HepG2 (cell line): ENCODE data around the gene ING2. TPM values are rescaled to one million over a fixed set of nuclear protein-coding genes. Genes with fewer than 3 reads are reported as not detected.

ENCODE experiments used
- ARNTL ChIP-seq: sonication (generic); formaldehyde crosslinking; IDR thresholded peaks from 2 replicates; pipeline ENCODE4 v1.4.0; 2020; ENCODE audit warnings: mild to moderate bottlenecking, missing genetic modification reagents
- ATF7-NPFF ChIP-seq: sonication (generic); formaldehyde crosslinking; IDR thresholded peaks from 2 replicates; pipeline ENCODE4 v1.8.1; 2023; ENCODE audit warnings: mild to moderate bottlenecking, low read depth, missing genetic modification reagents, moderate library complexity
- BORCS8-MEF2B ChIP-seq: sonication (generic); formaldehyde crosslinking; IDR thresholded peaks from 2 replicates; pipeline ENCODE4 v1.8.0; 2022; ENCODE audit warnings: mild to moderate bottlenecking, missing genetic modification reagents
- DNMT3B ChIP-seq: conservative IDR thresholded peaks from 2 replicates; pipeline ENCODE4 v1.6.1; 2016; ENCODE audit warnings: missing biosample characterization, control low read depth
- HOXA5 ChIP-seq: sonication (generic); formaldehyde crosslinking; IDR thresholded peaks from 2 replicates; pipeline ENCODE4 v1.4.0; 2020; ENCODE audit warnings: missing genetic modification reagents
- JARID2 ChIP-seq: sonication (generic); formaldehyde crosslinking; IDR thresholded peaks from 2 replicates; pipeline ENCODE4 v1.8.1; 2023; ENCODE audit warnings: missing genetic modification reagents, inconsistent platforms; ENCODE audit not compliant: insufficient replicate concordance
- JUND ChIP-seq: sonication (generic); formaldehyde crosslinking; IDR thresholded peaks from 2 replicates; pipeline ENCODE4 v1.8.0; 2022; ENCODE audit warnings: mild to moderate bottlenecking, missing genetic modification reagents
- MAX ChIP-seq: IDR thresholded peaks from 2 replicates; pipeline ENCODE4 v1.6.1; 2012; ENCODE audit warnings: inconsistent platforms
- MNT ChIP-seq: fragments of 450-650 bp; IDR thresholded peaks from 2 replicates; pipeline ENCODE4 v1.6.1; 2016
- MTA3 ChIP-seq: sonication (generic); formaldehyde crosslinking; IDR thresholded peaks from 2 replicates; pipeline ENCODE4 v1.4.0; 2020; ENCODE audit warnings: missing genetic modification reagents
- NFYB ChIP-seq: sonication (generic); formaldehyde crosslinking; IDR thresholded peaks from 2 replicates; pipeline ENCODE4 v1.4.0; 2020; ENCODE audit warnings: missing genetic modification reagents
- NR0B2 ChIP-seq: sonication (generic); formaldehyde crosslinking; IDR thresholded peaks from 2 replicates; pipeline ENCODE4 v1.4.0; 2020; ENCODE audit warnings: mild to moderate bottlenecking, missing genetic modification reagents
- PAWR ChIP-seq: sonication (generic); formaldehyde crosslinking; IDR thresholded peaks from 2 replicates; pipeline ENCODE4 v1.4.0; 2020; ENCODE audit warnings: missing genetic modification reagents, mild to moderate bottlenecking, borderline replicate concordance
- STAG1 ChIP-seq: sonication (generic); formaldehyde crosslinking; IDR thresholded peaks from 2 replicates; pipeline ENCODE4 v1.4.0; 2020; ENCODE audit warnings: missing genetic modification reagents
- TCF12 ChIP-seq, 2 experiments: fragments of 450-650 bp in 1 of 2; sonication (generic) in 1 of 2; formaldehyde crosslinking in 1 of 2; IDR thresholded peaks; 2 replicates each; pipeline versions ENCODE4 v1.6.1 to v1.8.0; 2017 to 2022; ENCODE audit warnings: antibody characterized with exemption in 1 of 2, mild to moderate bottlenecking in 1 of 2, missing genetic modification reagents in 1 of 2, moderate library complexity in 1 of 2
- TFDP1 ChIP-seq: IDR thresholded peaks from 2 replicates; pipeline ENCODE4 v1.6.1; 2016; ENCODE audit warnings: missing compliant biosample characterization, missing genetic modification reagents, borderline replicate concordance
- ZBED4 ChIP-seq: sonication (generic); formaldehyde crosslinking; IDR thresholded peaks from 2 replicates; pipeline ENCODE4 v1.4.0; 2020; ENCODE audit warnings: missing genetic modification reagents, borderline replicate concordance
- ZNF350 ChIP-seq: sonication (generic); formaldehyde crosslinking; IDR thresholded peaks from 2 replicates; pipeline ENCODE4 v1.4.0; 2020; ENCODE audit warnings: mild to moderate bottlenecking, low read depth, missing genetic modification reagents, borderline replicate concordance
- ZNF570 ChIP-seq: sonication (generic); formaldehyde crosslinking; IDR thresholded peaks from 2 replicates; pipeline ENCODE4 v1.4.0; 2020; ENCODE audit warnings: mild to moderate bottlenecking, missing genetic modification reagents, borderline replicate concordance
- ZNF737 ChIP-seq: sonication (generic); formaldehyde crosslinking; IDR thresholded peaks from 2 replicates; pipeline ENCODE4 v1.5.0; 2020; ENCODE audit warnings: missing genetic modification reagents, mild to moderate bottlenecking, borderline replicate concordance
- ZNF768 ChIP-seq: sonication (generic); formaldehyde crosslinking; IDR thresholded peaks from 2 replicates; pipeline ENCODE4 v1.4.0; 2020; ENCODE audit warnings: missing genetic modification reagents
- polyA plus RNA-seq, 8 experiments: library from polyadenylated mRNA; depleted of rRNA in 3 of 8; stranded (reverse) in 7 of 8; unstranded in 1 of 8; fragments of >200 nt; fragmentation: Illumina TruSeq in 4 of 8; extraction: Trizol in 4 of 8; gene quantifications; 2 replicates each; pipeline versions ENCODE4 v1.2.1 to v1.2.3, GENCODE V29; 2011 to 2016; ENCODE audit warnings: low read depth in 4 of 8, missing spikeins in 1 of 8, mixed read lengths in 1 of 8; ENCODE audit not compliant: insufficient read depth in 1 of 8
- total RNA-seq, 5 experiments: library from RNA; depleted of rRNA; stranded (reverse); fragments of >200 nt; fragmentation: Illumina TruSeq; extraction: Trizol; gene quantifications; 2 replicates each; pipeline ENCODE4 v1.2.3, GENCODE V29; 2016; ENCODE audit warnings: low read depth in 1 of 5

The ING2 gene
- total and polyA plus RNA-seq, 2 of the 13 experiments (the other 11 are each of a cell fraction or from before 2014, with no cell fraction given): 6.6 to 12.4 TPM

GRCh38 chr4:183504064-183504929, 561 bp upstream of the ING2 start (continued):
- TF ChIP-seq MAX: peak; percentile 86
- no peak for TF ChIP-seq PAWR
- TF ChIP-seq STAG1: peak; percentile 53
- TF ChIP-seq ATF7-NPFF: peak; percentile 50
- TF ChIP-seq DNMT3B (CRISPR knock-in tag): 0 out of 2 replicates have a peak, but pooled peaks have one; percentile 33
- no peak for TF ChIP-seq ZBED4 (CRISPR knock-in tag)
- peak; percentile 28; the same call in 1 of the 2 replicates for TF ChIP-seq ZNF350 (CRISPR knock-in tag)
- TF ChIP-seq ARNTL: peak; percentile 42; the same call in 1 of the 2 replicates
- no peak for TF ChIP-seq ZNF570
- no peak for TF ChIP-seq TCF12 (IDR thresholded peaks at IDR 0.05)
- no peak; the same call in 1 of the 2 replicates for TF ChIP-seq TCF12 (CRISPR knock-in tag; IDR thresholded peaks at IDR 0.05)
- no peak for TF ChIP-seq MTA3 (CRISPR knock-in tag)
- TF ChIP-seq ZNF768 (CRISPR knock-in tag): peak; percentile 51; the same call in 1 of the 2 replicates
- no peak for TF ChIP-seq ZNF737
- 0 out of 2 replicates have a peak, but pooled peaks have one; percentile 35 for TF ChIP-seq MNT
- peak; percentile 96 for TF ChIP-seq TFDP1 (CRISPR knock-in tag)
- TF ChIP-seq NR0B2 (CRISPR knock-in tag): peak; percentile 26; the same call in 1 of the 2 replicates
- TF ChIP-seq HOXA5 (CRISPR knock-in tag): peak; percentile 82
- TF ChIP-seq JUND: no peak
- peak; percentile 84 for TF ChIP-seq BORCS8-MEF2B (CRISPR knock-in tag)
- peak; percentile 82 for TF ChIP-seq NFYB (CRISPR knock-in tag)
- TF ChIP-seq JARID2 (CRISPR knock-in tag): no peak
